Measurements from ENCODE around the gene CFAP77.

GRCh38 chr9:132538071-132538470, 128.1 kb downstream of the CFAP77 start:
- no peak for TF ChIP-seq POLR2A (IDR thresholded peaks at IDR 0.05)
- TF ChIP-seq, protein P1, sequence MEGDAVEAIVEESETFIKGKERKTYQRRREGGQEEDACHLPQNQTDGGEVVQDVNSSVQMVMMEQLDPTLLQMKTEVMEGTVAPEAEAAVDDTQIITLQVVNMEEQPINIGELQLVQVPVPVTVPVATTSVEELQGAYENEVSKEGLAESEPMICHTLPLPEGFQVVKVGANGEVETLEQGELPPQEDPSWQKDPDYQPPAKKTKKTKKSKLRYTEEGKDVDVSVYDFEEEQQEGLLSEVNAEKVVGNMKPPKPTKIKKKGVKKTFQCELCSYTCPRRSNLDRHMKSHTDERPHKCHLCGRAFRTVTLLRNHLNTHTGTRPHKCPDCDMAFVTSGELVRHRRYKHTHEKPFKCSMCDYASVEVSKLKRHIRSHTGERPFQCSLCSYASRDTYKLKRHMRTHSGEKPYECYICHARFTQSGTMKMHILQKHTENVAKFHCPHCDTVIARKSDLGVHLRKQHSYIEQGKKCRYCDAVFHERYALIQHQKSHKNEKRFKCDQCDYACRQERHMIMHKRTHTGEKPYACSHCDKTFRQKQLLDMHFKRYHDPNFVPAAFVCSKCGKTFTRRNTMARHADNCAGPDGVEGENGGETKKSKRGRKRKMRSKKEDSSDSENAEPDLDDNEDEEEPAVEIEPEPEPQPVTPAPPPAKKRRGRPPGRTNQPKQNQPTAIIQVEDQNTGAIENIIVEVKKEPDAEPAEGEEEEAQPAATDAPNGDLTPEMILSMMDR (IDR thresholded peaks at IDR 0.05): no peak
